Gastroesophageal sphincter (tissue), 4 donors: ENCODE measurements around the gene NEDD4L. TPM values are rescaled to one million over a fixed set of nuclear protein-coding genes. Genes with fewer than 3 reads are reported as not detected.

Experiments used
- ATAC-seq: fragments of 150-250 bp; one replicate; pipeline ENCODE4 v1.9.1; 2016; ENCODE audit warnings: mild to moderate bottlenecking, moderate library complexity
- H3K27ac ChIP-seq, 4 donors: fragments of 200-600 bp; sonication (generic) in 3 of 4; 1 replicate in 3 of 4; 2 replicates in 1 of 4; pipeline ENCODE4 v1.5.1; 2016 to 2019
- H3K27me3 ChIP-seq: fragments of 200-600 bp; sonication (generic); one replicate; pipeline ENCODE4 v1.5.1; 2019
- H3K36me3 ChIP-seq, 2 donors: fragments of 200-600 bp; sonication (generic); one replicate each; pipeline ENCODE4 v1.5.1; 2019; ENCODE audit warnings: control low read depth in 1 of 2
- H3K4me1 ChIP-seq, 3 donors: fragments of 200-600 bp; sonication (generic); 1 replicate in 2 of 3; 2 replicates in 1 of 3; pipeline ENCODE4 v1.5.1; 2016 to 2019; ENCODE audit warnings: control low read depth in 2 of 3
- H3K4me3 ChIP-seq, 2 donors: fragments of 200-600 bp; sonication (generic); one replicate each; pipeline ENCODE4 v1.5.1; 2019; ENCODE audit warnings: mild to moderate bottlenecking in 1 of 2, moderate library complexity in 1 of 2
- H3K9me3 ChIP-seq, 3 donors: fragments of 200-600 bp; sonication (generic); one replicate each; pipeline ENCODE4 v1.5.1; 2017 to 2019; ENCODE audit warnings: control low read depth in 2 of 3
- CTCF ChIP-seq, 4 experiments: fragments of 200-600 bp in 2 of 4; fragments of 450-650 bp in 2 of 4; sonication (generic) in 1 of 4; IDR thresholded peaks; one replicate each; pipeline ENCODE4 v1.5.1; 2017 to 2019; ENCODE audit warnings: antibody characterized with exemption in 4 of 4, mild to moderate bottlenecking in 2 of 4, moderate library complexity in 2 of 4
- EP300 ChIP-seq: sonication (generic); formaldehyde crosslinking; IDR thresholded peaks from one replicate; pipeline ENCODE4 v1.6.1; 2017; ENCODE audit warnings: antibody characterized with exemption, mild to moderate bottlenecking
- POLR2A ChIP-seq, 2 donors: fragments of 450-650 bp; IDR thresholded peaks; one replicate each; pipeline ENCODE4 v1.6.1; 2017; ENCODE audit warnings: antibody characterized with exemption in 2 of 2, mild to moderate bottlenecking in 2 of 2, moderate library complexity in 1 of 2
- POLR2AphosphoS5 ChIP-seq: sonication (generic); formaldehyde crosslinking; IDR thresholded peaks from one replicate; pipeline ENCODE4 v1.6.1; 2017; ENCODE audit warnings: antibody characterized with exemption
- WGBS, 2 donors: methylation state at CpG; one replicate each; pipeline ENCODE4 v1.1.5; 2018; ENCODE audit warnings: low coverage in 1 of 2; 5-methylcytosine and 5-hydroxymethylcytosine counted together
- total RNA-seq, 4 donors: library from RNA; depleted of rRNA; stranded (reverse); fragments of >200 nt; gene quantifications; one replicate each; pipeline ENCODE4 v1.1.0, GENCODE V29; 2016

Gene NEDD4L
- total RNA-seq, 4 donors from 2014 or later, result 37.0 to 50.9 (median 43.0) TPM

- peaks cover 0 to 21% (median 5%) of the 10 kb centered on the region in 3 donors for H3K4me1 ChIP-seq
- H3K27me3 ChIP-seq, result no peaks in the 10 kb centered on the region
- H3K9me3 ChIP-seq, result no peaks in the 10 kb centered on the region
- TF ChIP-seq CTCF (IDR thresholded peaks at IDR 0.05) (peak in 1 of 4 experiments; percentile 15), EP300 (no peak)
- no peak for ATAC-seq
- 24 to 49% methylated on average over 8 of the region's 9 CpGs for WGBS, 2 donors
- no peak overlapping the region for H3K4me3 ChIP-seq
- H3K36me3 ChIP-seq, result peaks cover 0 to 7% of the 10 kb centered on the region in 2 donors
- H3K27ac ChIP-seq, result peak overlapping the region in 3 of 4 donors; percentile 8 to 61 (median 55)
Measured at GRCh38 chr18:58402247-58402646, 358.2 kb downstream of the NEDD4L start.

GRCh38 chr18:58402951-58403702, 359.1 kb downstream of the NEDD4L start:
- Histone ChIP-seq H3K9me3 (no peaks in the 10 kb centered on the region), H3K4me1 (peaks cover 0 to 21% (median 5%) of the 10 kb centered on the region in 3 donors), H3K36me3 (peaks cover 0 to 7% of the 10 kb centered on the region in 2 donors), H3K27ac (peak overlapping the region in 3 of 4 donors; percentile 20 to 61 (median 55)), H3K4me3 (no peak overlapping the region), H3K27me3 (no peaks in the 10 kb centered on the region)
- WGBS, 2 donors, result 100% methylated on average over 2 of the region's 13 CpGs; no CpG with 5 or more reads in 1 of the 2 donors
- TF ChIP-seq CTCF (IDR thresholded peaks at IDR 0.05) (no peak), POLR2A (IDR thresholded peaks at IDR 0.05) (no peak), POLR2AphosphoS5 (no peak), EP300 (no peak)
- ATAC-seq, result no peak

- Histone ChIP-seq H3K27ac (no peak overlapping the region), H3K4me1 (peaks cover 0 to 21% (median 5%) of the 10 kb centered on the region in 3 donors), H3K9me3 (no peaks in the 10 kb centered on the region), H3K4me3 (no peak overlapping the region), H3K27me3 (no peaks in the 10 kb centered on the region), H3K36me3 (peaks cover 0 to 3% of the 10 kb centered on the region in 2 donors)
- WGBS, 2 donors, result 94 to 98% methylated on average over 8 to 9 of the region's 21 CpGs
- no peak for ATAC-seq
- TF ChIP-seq EP300 (no peak), POLR2A (IDR thresholded peaks at IDR 0.05) (no peak), CTCF (IDR thresholded peaks at IDR 0.05) (no peak), POLR2AphosphoS5 (no peak)
Measured at GRCh38 chr18:58403799-58404455, 359.9 kb downstream of the NEDD4L start.

- Histone ChIP-seq H3K9me3 (no peaks in the 10 kb centered on the region), H3K4me1 (peaks cover 0 to 21% (median 5%) of the 10 kb centered on the region in 3 donors), H3K27ac (no peak overlapping the region), H3K27me3 (no peaks in the 10 kb centered on the region), H3K36me3 (no peaks in the 10 kb centered on the region), H3K4me3 (no peak overlapping the region)
- no peak for TF ChIP-seq EP300
- no peak for ATAC-seq
- 88 to 100% methylated on average over 2 to 4 of the region's 16 CpGs for WGBS, 2 donors
Measured at GRCh38 chr18:58405107-58405898, 361.3 kb downstream of the NEDD4L start.

- TF ChIP-seq POLR2AphosphoS5, result no peak
- TF ChIP-seq EP300, result no peak
- no peak for TF ChIP-seq POLR2A (IDR thresholded peaks at IDR 0.05)
- no peak for TF ChIP-seq CTCF (IDR thresholded peaks at IDR 0.05)
- no peak overlapping the region for H3K27ac ChIP-seq
- H3K4me3 ChIP-seq, result no peak overlapping the region
- no peaks in the 10 kb centered on the region for H3K36me3 ChIP-seq
- ATAC-seq, result no peak
- H3K9me3 ChIP-seq, result no peaks in the 10 kb centered on the region
- 55 to 80% methylated on average over 2 to 7 of the region's 7 CpGs for WGBS, 2 donors
- peaks cover 0 to 13% (median 5%) of the 10 kb centered on the region in 3 donors for H3K4me1 ChIP-seq
- H3K27me3 ChIP-seq, result no peaks in the 10 kb centered on the region
Measured at GRCh38 chr18:58407263-58407648, 363.2 kb downstream of the NEDD4L start.
